BLaER1 (cell line): Measurements from ENCODE around the gene SPCS2.
"Not testable (repeated sequence)": the region's sequence is repeated elsewhere in the genome, so short reads cannot be mapped to it uniquely, and the experiment has no call there.

Experiments
- H3K27ac ChIP-seq: shearing (Covaris generic); formaldehyde crosslinking; 2 replicates; pipeline ENCODE4 v1.8.1; 2022
- H3K27me3 ChIP-seq: shearing (Covaris generic); formaldehyde crosslinking; 2 replicates; pipeline ENCODE4 v1.8.1; 2022
- H3K36me3 ChIP-seq: shearing (Covaris generic); formaldehyde crosslinking; 2 replicates; pipeline ENCODE4 v1.8.1; 2022
- H3K4me1 ChIP-seq: shearing (Covaris generic); formaldehyde crosslinking; 2 replicates; pipeline ENCODE4 v1.8.1; 2022
- H3K4me2 ChIP-seq: shearing (Covaris generic); formaldehyde crosslinking; 2 replicates; pipeline ENCODE4 v1.8.1; 2022
- H3K4me3 ChIP-seq: shearing (Covaris generic); formaldehyde crosslinking; 2 replicates; pipeline ENCODE4 v1.8.1; 2022
- H3K9ac ChIP-seq: shearing (Covaris generic); formaldehyde crosslinking; 2 replicates; pipeline ENCODE4 v1.8.1; 2022
- H3K9me3 ChIP-seq: shearing (Covaris generic); formaldehyde crosslinking; 2 replicates; pipeline ENCODE4 v1.8.1; 2022
- H4K20me1 ChIP-seq: shearing (Covaris generic); formaldehyde crosslinking; 2 replicates; pipeline ENCODE4 v1.8.1; 2022
- Cebpa-rat ChIP-seq: shearing (Covaris generic); IDR thresholded peaks from 2 replicates; pipeline ENCODE4 v1.8.1; 2022

Gene SPCS2

DNA sequence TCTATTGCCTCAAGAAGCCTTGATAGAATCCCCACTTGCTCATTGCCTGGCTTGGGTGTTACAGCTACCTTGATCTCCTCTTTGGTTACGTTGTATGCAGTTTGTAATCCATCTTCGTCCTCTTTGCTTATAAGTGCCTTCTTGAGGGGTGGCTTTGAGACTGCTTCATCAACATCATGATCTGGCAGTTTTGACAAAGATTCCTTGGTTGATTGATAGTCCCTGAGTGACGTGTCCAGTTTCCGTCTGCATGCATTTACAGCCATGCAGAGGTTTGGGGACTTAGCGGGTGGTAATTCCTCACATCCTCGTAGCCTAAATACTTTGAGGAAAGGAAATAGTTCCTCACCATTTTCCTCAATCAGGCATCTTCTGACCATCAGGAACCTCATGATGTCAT lies 62.8 kb downstream of the SPCS2 start:
- peaks cover 93% of the 10 kb centered on the region for H3K36me3 ChIP-seq
- H3K4me1 ChIP-seq: no peaks in the 10 kb centered on the region
- no peaks in the 10 kb centered on the region for H3K27me3 ChIP-seq
- TF ChIP-seq Cebpa-rat: no peak
- H3K4me3 ChIP-seq: no peak overlapping the region
- peaks cover 2% of the 10 kb centered on the region; the same call in 1 of the 2 replicates for H3K9me3 ChIP-seq
- no peak overlapping the region for H3K9ac ChIP-seq
- H3K27ac ChIP-seq: no peak overlapping the region
- H4K20me1 ChIP-seq: no peaks in the 10 kb centered on the region
- no peak overlapping the region for H3K4me2 ChIP-seq

DNA sequence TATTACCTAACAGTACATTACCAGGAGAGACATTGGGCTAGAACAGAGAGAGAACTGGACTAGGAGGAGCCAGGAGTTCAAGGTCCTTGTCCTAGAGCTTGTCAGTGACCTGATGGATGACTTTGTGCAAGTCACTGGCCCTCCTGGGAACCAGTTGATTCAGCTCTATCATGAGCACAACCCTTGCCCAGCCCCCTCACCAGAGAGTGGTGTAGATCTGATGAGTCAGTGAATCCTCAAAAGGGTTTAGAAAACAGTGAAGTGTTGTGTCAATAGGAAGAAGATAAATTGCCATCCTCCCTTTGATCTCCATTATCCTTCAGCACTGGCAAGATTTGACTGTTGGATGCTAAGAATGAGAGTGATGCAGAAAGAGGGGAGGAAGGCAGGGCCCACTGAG lies 64.0 kb downstream of the SPCS2 start:
- Histone ChIP-seq H4K20me1 (no peaks in the 10 kb centered on the region), H3K4me2 (no peak overlapping the region), H3K27ac (no peak overlapping the region), H3K9ac (no peak overlapping the region), H3K4me3 (no peak overlapping the region), H3K4me1 (no peaks in the 10 kb centered on the region), H3K9me3 (peaks cover 14% of the 10 kb centered on the region), H3K36me3 (peaks cover 92% of the 10 kb centered on the region), H3K27me3 (no peaks in the 10 kb centered on the region)
- no peak for TF ChIP-seq Cebpa-rat

DNA sequence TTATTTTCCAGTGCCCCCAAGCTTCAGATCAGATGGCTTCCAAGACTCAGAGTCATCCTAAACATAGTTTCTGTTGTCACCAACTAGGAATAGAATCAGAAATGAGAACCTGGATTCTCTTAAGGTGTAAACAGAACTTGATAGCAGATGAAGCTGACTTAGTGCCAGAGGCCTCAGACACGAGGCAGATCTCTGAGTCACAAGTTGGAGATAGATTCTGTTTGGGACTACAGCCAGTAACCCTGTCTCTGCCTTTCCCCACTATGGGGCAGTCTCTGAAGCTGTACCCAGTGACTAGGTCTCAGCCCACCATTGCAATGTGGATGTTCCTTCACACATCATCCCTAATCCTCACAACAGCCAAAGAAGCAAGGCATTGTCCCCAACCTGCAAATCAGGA lies 65.1 kb downstream of the SPCS2 start:
- no peak for TF ChIP-seq Cebpa-rat
- H3K4me3 ChIP-seq: no peak overlapping the region
- H3K9me3 ChIP-seq: peaks cover 25% of the 10 kb centered on the region
- H3K27me3 ChIP-seq: no peaks in the 10 kb centered on the region
- no peaks in the 10 kb centered on the region for H3K4me1 ChIP-seq
- peaks cover 91% of the 10 kb centered on the region for H3K36me3 ChIP-seq
- H4K20me1 ChIP-seq: no peaks in the 10 kb centered on the region
- H3K4me2 ChIP-seq: no peak overlapping the region
- H3K27ac ChIP-seq: no peak overlapping the region
- H3K9ac ChIP-seq: no peak overlapping the region

DNA sequence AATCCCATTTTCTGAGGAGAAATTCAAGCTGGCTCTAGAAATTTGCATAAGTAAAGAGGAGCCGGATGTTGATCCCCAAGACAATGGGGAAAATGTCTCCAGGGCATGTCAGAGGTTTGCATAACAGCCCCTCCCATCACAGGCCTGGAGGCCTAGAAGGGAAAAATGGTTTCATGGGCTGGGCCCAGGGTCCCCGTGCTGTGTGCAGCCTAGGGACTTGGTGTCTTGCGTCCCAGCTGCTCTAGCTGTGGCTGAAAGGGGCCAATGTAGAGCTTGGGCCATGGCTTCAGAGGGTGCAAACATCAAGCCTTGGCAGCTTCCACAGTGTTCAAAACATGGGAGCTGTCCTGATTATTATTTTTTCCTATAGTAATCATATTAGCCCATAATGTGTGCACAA lies 70.1 kb downstream of the SPCS2 start:
- H3K9ac ChIP-seq, H4K20me1 ChIP-seq, H3K4me3 ChIP-seq, H3K27me3 ChIP-seq, H3K27ac ChIP-seq, H3K4me2 ChIP-seq, H3K4me1 ChIP-seq: not testable (repeated sequence)
- peaks cover 44% of the 10 kb centered on the region for H3K36me3 ChIP-seq
- H3K9me3 ChIP-seq: peaks cover 37% of the 10 kb centered on the region

DNA sequence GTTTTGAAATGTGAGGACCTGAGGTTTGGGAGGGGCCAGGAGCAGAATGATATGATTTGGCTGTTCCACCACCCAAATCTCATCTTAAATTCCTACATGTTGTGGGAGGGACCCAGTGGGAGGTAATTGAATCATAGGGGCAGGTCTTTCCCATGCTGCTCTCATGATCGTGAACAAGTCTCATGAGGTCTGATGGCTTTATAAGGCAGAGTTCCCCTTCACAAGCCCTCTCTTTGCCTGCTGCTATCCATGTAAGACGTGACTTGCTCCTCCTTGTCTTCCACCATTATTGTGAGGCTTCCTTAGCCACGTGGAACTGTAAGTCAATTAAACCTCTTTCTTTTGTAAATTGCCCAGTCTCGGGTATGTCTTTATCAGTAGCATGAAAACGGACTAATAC lies 71.3 kb downstream of the SPCS2 start:
- Histone ChIP-seq H3K9me3 (peaks cover 37% of the 10 kb centered on the region), H3K36me3 (peaks cover 39% of the 10 kb centered on the region)
- H3K4me3 ChIP-seq, H4K20me1 ChIP-seq, H3K27me3 ChIP-seq, H3K9ac ChIP-seq, H3K27ac ChIP-seq, H3K4me1 ChIP-seq, H3K4me2 ChIP-seq: not testable (repeated sequence)

DNA sequence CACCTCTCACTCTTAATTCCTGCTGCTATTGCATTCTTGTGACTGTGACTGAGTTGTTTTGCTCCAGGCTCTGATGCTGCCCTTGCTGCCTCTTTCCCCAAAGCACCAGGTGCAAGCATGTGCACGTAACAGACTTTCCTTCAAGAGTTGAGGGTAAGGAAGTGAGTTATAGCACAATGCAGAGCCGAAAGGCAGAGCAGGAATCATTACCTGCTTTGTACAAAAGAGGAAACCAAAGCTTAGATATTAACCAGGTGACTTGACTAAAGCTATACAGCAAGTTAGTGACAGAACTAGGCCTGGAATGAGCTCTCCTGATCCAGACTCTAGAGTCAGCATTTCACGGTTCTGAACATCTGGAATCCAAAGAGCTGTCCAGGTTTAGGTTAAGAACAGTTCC lies 73.2 kb downstream of the SPCS2 start:
- Histone ChIP-seq H3K9me3 (peaks cover 31% of the 10 kb centered on the region), H3K4me3 (no peak overlapping the region), H4K20me1 (no peaks in the 10 kb centered on the region), H3K4me2 (no peak overlapping the region), H3K4me1 (no peaks in the 10 kb centered on the region), H3K27ac (no peak overlapping the region), H3K9ac (no peak overlapping the region), H3K27me3 (no peaks in the 10 kb centered on the region), H3K36me3 (peaks cover 20% of the 10 kb centered on the region)
- no peak for TF ChIP-seq Cebpa-rat

DNA sequence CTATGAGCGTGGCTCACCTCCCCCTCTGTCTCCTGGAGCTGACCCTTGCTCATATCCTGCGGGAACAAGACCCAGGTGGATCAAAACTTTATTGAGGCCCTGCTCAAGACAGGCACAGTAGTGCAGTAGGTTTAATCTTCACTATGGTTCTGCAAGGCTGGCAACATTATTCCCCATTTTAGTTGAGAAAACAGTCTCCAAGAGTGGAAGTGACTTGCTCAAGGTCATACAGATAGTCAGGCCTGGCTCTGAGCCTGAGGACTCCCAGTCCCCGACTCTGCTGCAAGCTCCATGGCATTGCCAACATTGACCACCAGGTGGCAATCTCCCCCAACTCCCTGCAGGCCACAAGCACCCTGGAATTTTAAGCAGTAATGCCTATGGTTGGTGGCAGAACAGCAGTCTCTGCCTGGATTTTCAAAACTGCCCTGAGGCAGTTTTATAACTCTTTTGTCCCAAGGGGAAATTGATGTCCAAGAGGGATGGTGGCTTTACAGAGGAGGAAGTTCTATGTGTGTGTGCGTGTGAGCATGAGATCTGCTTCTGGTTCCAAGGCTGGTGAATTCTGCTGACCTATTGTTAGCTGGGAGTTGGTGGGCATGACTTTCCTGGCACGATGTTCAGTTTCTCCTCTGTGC lies 73.8 kb downstream of the SPCS2 start:
- Histone ChIP-seq H3K36me3 (peaks cover 16% of the 10 kb centered on the region; the same call in 1 of the 2 replicates), H3K27me3 (no peaks in the 10 kb centered on the region), H3K27ac (no peak overlapping the region), H3K9ac (no peak overlapping the region), H3K4me1 (no peaks in the 10 kb centered on the region), H3K4me3 (no peak overlapping the region), H4K20me1 (no peaks in the 10 kb centered on the region), H3K9me3 (peaks cover 25% of the 10 kb centered on the region), H3K4me2 (no peak overlapping the region)
- no peak for TF ChIP-seq Cebpa-rat

DNA sequence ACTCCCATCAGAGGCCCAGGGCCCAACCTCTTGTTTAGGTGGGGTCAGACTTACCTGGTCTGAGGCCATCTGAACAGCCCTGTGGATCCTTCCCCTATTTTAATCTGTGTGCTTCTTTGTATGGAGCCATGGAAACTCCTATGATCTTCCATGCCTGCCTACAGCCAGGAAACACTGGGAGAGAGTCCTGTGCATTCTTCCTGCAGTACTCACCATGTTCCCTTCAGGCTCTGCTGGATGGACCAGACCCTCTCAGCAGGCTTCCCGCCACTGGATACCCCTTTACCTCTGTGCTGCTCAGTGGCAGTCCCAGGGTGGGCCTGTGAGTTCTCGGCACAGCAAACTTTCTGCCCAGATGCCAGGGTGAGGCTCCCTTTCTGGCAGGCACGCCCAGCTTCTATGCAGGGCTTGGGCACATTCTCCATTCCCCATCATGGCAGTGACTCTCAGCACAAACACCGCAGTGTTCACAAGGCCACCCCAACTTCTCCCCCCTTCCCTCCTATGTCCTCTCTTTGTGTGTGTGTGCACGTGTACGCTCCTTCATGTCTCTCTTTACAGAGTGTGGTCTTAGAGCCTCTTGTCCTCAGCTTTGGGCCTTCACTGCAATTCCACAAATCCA lies 74.5 kb downstream of the SPCS2 start:
- Histone ChIP-seq H3K9ac (no peak overlapping the region), H3K27ac (no peak overlapping the region)

DNA sequence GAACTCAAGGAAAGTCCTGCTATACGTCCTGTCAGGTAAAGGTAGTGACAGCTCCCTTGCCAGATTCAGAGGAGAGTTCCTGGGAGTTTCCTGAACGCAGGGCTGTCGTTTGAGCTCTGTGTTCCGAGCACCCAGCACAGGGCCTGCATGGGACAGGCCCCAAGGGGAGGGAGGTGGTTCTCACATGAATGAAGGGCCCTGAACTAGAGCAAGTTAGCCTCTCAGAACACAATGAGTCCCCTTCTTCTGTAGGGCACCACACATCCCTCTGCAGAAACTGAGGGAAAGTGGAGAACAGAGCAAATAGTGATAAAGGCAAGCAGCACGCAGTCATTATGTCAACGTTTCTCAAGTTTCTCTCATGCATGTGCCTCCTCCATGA lies 75.0 kb downstream of the SPCS2 start:
- no peak overlapping the region for H3K27ac ChIP-seq
- H3K9ac ChIP-seq: no peak overlapping the region
- H3K4me2 ChIP-seq: no peak overlapping the region
- peaks cover 14% of the 10 kb centered on the region for H3K9me3 ChIP-seq
- H3K36me3 ChIP-seq: peaks cover 4% of the 10 kb centered on the region; the same call in 1 of the 2 replicates
- no peaks in the 10 kb centered on the region for H3K27me3 ChIP-seq
- H4K20me1 ChIP-seq: no peaks in the 10 kb centered on the region
- H3K4me3 ChIP-seq: no peak overlapping the region
- TF ChIP-seq Cebpa-rat: no peak
- no peaks in the 10 kb centered on the region for H3K4me1 ChIP-seq

More for the DNA sequence above, 74.5 kb downstream of the SPCS2 start:
- Histone ChIP-seq H3K4me3 (no peak overlapping the region), H3K4me2 (no peak overlapping the region), H4K20me1 (no peaks in the 10 kb centered on the region), H3K4me1 (no peaks in the 10 kb centered on the region), H3K36me3 (peaks cover 9% of the 10 kb centered on the region; the same call in 1 of the 2 replicates), H3K27me3 (no peaks in the 10 kb centered on the region), H3K9me3 (peaks cover 19% of the 10 kb centered on the region)
- TF ChIP-seq Cebpa-rat: no peak

DNA sequence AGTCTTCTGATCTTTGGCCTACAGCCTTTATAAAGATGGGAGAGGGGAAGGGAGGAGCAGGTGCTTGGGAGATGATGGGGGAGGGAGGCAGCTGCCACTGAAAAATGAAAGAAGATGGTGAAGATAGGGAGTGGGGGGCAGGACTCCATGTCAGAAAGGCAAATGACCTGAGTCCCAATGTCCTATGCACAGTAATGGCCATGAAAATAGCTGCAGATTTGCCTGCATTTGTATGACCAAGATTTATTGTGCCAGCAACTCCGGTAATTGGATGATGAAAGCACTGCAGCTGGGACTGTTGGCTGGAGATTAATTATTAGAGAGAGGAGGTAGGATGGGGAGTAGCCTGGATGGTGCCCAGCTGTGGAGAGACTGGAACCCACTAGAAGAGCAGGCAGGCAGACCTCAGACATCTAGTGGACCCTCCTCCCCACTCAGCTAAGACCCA lies 75.7 kb downstream of the SPCS2 start:
- no peak overlapping the region for H3K9ac ChIP-seq
- no peak overlapping the region for H3K4me3 ChIP-seq
- H3K27me3 ChIP-seq: no peaks in the 10 kb centered on the region
- peaks cover 6% of the 10 kb centered on the region for H3K9me3 ChIP-seq
- H3K4me2 ChIP-seq: no peak overlapping the region
- TF ChIP-seq Cebpa-rat: no peak
- no peaks in the 10 kb centered on the region for H3K4me1 ChIP-seq
- no peaks in the 10 kb centered on the region for H4K20me1 ChIP-seq
- no peaks in the 10 kb centered on the region for H3K36me3 ChIP-seq
- no peak overlapping the region for H3K27ac ChIP-seq
